Activated CD8-positive, alpha-beta T cell treated with anti-CD3 and anti-CD28 coated beads for 36 hours (primary cell): ENCODE measurements around the gene POU3F1. TPM values are rescaled to one million over a fixed set of nuclear protein-coding genes. Genes with fewer than 3 reads are reported as not detected.

ENCODE experiments used
- ATAC-seq: fragments of 200-7000 bp; cut with Tn5 transposase; one replicate; pipeline ENCODE4 v1.10.0; 2021; ENCODE audit warnings: mild to moderate bottlenecking, moderate library complexity
- CTCF ChIA-PET: fragments of 350-600 bp; sonication (Branson Sonifier 250); formaldehyde crosslinking; loops from one replicate; lab custom pipeline; 2021; ENCODE audit warnings: antibody characterized with exemption; lab: Charles Lee
- POLR2A ChIA-PET: fragments of 350-600 bp; sonication (Branson Sonifier 250); formaldehyde crosslinking; loops from one replicate; lab custom pipeline; 2021; ENCODE audit warnings: antibody characterized with exemption; lab: Charles Lee
- DNase-seq: peaks from one replicate; pipeline ENCODE4 v3.0.0-alpha.2; 2020
- H3K27ac Mint-ChIP-seq: one replicate; pipeline ENCODE4 v1.8.0; 2021; ENCODE audit warnings: mild to moderate bottlenecking, mixed read lengths
- H3K27me3 Mint-ChIP-seq: one replicate; pipeline ENCODE4 v1.8.0; 2021; ENCODE audit warnings: mixed read lengths
- H3K36me3 Mint-ChIP-seq: one replicate; pipeline ENCODE4 v1.8.0; 2021; ENCODE audit warnings: low read depth, mixed read lengths
- H3K4me1 Mint-ChIP-seq: one replicate; pipeline ENCODE4 v1.8.0; 2021; ENCODE audit warnings: low read depth, mixed read lengths
- H3K4me3 Mint-ChIP-seq: one replicate; pipeline ENCODE4 v1.8.0; 2021; ENCODE audit warnings: mild to moderate bottlenecking, moderate library complexity, mixed read lengths
- H3K9me3 Mint-ChIP-seq: one replicate; pipeline ENCODE4 v1.8.0; 2021; ENCODE audit warnings: mixed read lengths
- CTCF ChIP-seq: fragments of 200-600 bp; IDR thresholded peaks from one replicate; pipeline ENCODE4 v1.8.0; 2022; ENCODE audit warnings: antibody characterized with exemption, mild to moderate bottlenecking
- intact Hi-C: fragments of 100-400 bp; cut with micrococcal nuclease; formaldehyde crosslinking; loops from one replicate; pipeline ENCODE4 v1.10.0; 2022
- total RNA-seq, 2 experiments: library from RNA; stranded (reverse); gene quantifications; one replicate each; pipeline ENCODE4 v1.2.3, GENCODE V29; 2021

Gene POU3F1
- total RNA-seq, 2 experiments from 2014 or later = 0.16 TPM; not detected in 1

DNA sequence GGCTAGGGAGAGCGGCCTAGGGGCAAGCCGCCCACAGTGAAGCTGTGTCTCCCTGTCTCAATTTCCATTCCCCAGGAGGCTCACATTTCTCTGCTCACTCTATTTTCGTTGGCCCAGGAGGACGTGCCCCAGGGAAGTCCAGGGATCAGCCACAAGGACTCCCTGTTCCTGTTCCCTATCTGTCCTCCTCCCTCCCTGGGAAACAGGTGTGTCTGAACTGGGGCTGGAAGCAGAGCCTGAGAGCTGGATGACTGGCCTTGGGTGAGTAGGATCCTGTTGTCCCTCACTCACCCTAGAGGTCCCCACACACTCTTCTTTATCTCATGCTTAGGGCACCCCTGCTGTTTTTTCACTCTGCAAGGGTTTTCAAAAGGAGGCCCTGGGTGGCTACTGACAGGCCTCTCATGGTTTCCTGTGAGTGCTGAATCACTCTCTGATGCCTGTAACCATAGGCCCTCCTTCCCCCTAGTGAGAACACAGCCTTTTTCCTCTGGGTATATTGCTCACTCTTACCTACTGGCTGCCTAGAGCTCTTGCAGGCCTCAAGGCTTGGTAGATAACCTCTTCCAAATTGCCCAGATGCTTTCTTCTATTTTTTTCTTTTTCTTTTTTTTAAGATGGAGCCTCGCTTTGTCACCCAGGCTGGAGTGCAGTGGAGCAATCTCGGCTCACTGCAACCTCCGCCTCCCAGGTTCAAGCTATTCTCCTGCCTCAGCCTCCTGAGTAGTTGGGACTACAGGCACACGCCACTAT lies 37.3 kb downstream of the POU3F1 start:
- peaks cover 15% of the 10 kb centered on the region for H3K36me3 Mint-ChIP-seq
- peak overlapping the region; percentile 98 for H3K27ac Mint-ChIP-seq
- CTCF ChIA-PET = interaction anchor here (0.8 to 10.4 kb wide), 9 partner anchors 9 to 530 kb away, joined by 3 to 99 read pairs (median 5); partner anchors contain the start of genes MTF1 and SF3A3

GRCh38 chr1:38006008-38006828 lies 40.4 kb downstream of the POU3F1 start:
- Mint-ChIP-seq H3K4me1 (peaks cover 50% of the 10 kb centered on the region), H3K4me3 (peak overlapping the region; percentile 49), H3K36me3 (peaks cover 15% of the 10 kb centered on the region), H3K9me3 (no peaks in the 10 kb centered on the region), H3K27me3 (no peaks in the 10 kb centered on the region), H3K27ac (peak overlapping the region; percentile 50)
- DNase-seq (no peak), ATAC-seq (no peak)
- CTCF ChIA-PET = interaction anchor here (10.4 kb wide), 1 partner anchor 14 kb away, joined by 99 read pairs; the partner anchor contains the start of gene SF3A3
- no peak for TF ChIP-seq CTCF
- intact Hi-C loops = no loop called here
- POLR2A ChIA-PET = no interaction called here

More for the DNA sequence above, 37.3 kb downstream of the POU3F1 start:
- H3K4me1 Mint-ChIP-seq = peaks cover 51% of the 10 kb centered on the region
- POLR2A ChIA-PET = interaction anchor here (0.5 to 7.6 kb wide), 6 partner anchors 10 to 79 kb away, joined by 3 to 114 read pairs (median 6); partner anchors contain the start of gene SF3A3
- ATAC-seq (peak; percentile 77), DNase-seq (peak; percentile 82)
- no peaks in the 10 kb centered on the region for H3K9me3 Mint-ChIP-seq
- intact Hi-C loops = no loop called here
- H3K27me3 Mint-ChIP-seq = no peaks in the 10 kb centered on the region
- peak; percentile 24 for TF ChIP-seq CTCF
- peak overlapping the region; percentile 32 for H3K4me3 Mint-ChIP-seq

DNA sequence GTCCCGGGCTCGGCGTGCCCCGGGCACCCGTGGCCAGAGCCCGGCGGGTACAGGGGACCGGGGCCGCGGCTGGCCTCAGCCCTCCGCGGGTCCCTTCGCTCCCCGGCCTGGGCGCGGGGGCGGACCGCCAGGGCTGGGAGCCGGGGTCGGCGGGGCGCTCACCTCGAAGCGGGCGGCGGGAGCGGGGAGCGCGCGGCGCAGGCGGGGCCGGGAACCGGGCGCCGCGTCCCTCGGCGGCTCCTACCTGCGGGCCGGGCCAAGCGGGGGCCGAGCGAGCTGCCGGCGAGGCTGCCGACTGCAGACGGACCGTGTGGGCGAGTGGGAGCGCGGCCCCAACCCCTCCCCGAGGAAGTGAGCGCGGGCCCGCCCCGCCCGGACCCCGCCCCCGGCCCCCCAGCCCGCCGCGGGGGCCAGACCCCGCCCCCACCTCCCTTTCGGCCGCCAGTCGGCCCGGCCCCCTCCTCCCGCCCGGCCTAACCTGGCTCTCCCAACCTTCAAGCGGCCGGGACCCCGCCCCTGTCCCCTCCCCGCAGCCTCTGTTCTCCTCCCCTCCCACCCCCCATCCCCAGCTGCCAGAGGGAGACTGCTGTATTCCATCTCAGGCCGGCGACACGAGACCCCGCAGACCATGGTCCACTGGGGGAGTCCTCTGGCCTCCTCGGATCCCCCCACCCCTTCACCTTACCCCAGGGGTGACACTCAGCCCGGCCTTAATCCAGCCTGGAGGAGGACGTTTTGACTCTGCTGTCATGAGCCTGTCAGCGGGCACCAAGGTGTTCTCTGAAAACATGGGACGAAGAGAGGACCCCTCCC lies 41.2 kb downstream of the POU3F1 start, which contains the start of gene FHL3:
FHL3 (minus strand) TSS at position 320 of the 813 bp plus-strand sequence. CDS start 6,102 bp downstream, outside the sequence.
- H3K4me3 Mint-ChIP-seq = peak within 1 kb of the TSS; percentile 89
- ChIA-PET POLR2A (no interaction called here), CTCF (no interaction called here)
- peaks cover 15% of the 10 kb centered on the region for H3K36me3 Mint-ChIP-seq
- H3K27ac Mint-ChIP-seq = peak within 1 kb of the TSS; percentile 90
- ATAC-seq (peak; percentile 18), DNase-seq (peak; percentile 60)
- H3K4me1 Mint-ChIP-seq = peaks cover 53% of the 10 kb centered on the region
- H3K27me3 Mint-ChIP-seq = no peaks in the 10 kb centered on the region
- intact Hi-C loops = no loop called here
- no peak for TF ChIP-seq CTCF
- no peaks in the 10 kb centered on the region for H3K9me3 Mint-ChIP-seq

DNA sequence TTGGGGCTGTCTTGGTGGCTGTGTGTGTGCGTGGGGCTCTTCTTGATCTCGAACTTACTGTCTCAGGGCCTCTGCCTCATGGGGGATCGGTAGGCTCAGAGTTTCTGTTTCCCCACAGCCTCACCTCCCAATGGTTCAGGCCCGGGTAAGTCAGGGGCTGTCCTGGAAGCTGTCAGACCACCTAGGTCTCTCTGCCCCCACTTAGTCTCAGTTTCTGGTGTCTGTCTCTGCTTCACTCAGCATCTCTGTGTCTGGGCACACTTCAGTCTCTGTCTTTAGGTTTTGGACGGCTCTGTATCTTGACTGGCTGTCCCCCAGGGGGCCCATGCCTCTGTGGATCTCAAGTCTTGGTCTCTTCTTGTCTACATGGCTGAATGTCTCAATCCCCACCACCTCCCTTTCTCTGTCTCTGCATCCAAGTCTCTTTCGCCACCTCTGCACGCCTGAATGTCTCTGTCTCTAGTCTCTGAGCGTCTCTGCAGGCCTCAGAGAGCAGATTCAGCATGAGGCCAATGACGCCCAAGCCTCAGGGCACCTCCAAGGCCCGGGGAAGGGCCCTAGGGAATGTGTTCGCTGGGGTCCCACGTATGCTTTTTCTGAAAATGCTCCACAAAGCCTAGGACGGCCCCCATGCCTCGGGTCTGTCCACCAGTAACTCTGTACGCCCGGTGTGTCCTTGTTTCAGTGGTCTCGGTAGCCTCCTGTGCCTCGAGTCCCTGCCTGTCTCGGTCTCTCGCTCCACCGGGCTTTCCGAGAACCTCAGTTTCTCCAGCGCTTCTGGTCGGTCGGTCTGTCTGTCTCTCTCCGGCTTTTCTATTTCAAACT lies 42.1 kb downstream of the POU3F1 start:
- DNase-seq (peak; percentile 58), ATAC-seq (peak; percentile 43)
- TF ChIP-seq CTCF = no peak
- intact Hi-C loops = no loop called here
- no peaks in the 10 kb centered on the region for H3K9me3 Mint-ChIP-seq
- ChIA-PET POLR2A (interaction anchor here (0.7 to 1.7 kb wide), 5 partner anchors 7 to 23 kb away, joined by 3 to 9 read pairs (median 3); partner anchors contain the start of gene SF3A3), CTCF (interaction anchor here (1.0 to 4.3 kb wide), 6 partner anchors 9 to 69 kb away, joined by 3 to 26 read pairs (median 8); partner anchors contain the start of genes SF3A3 and UTP11)
- peaks cover 18% of the 10 kb centered on the region for H3K36me3 Mint-ChIP-seq
- H3K27ac Mint-ChIP-seq = peak overlapping the region; percentile 90
- H3K4me3 Mint-ChIP-seq = peak overlapping the region; percentile 89
- H3K4me1 Mint-ChIP-seq = peaks cover 53% of the 10 kb centered on the region
- no peaks in the 10 kb centered on the region for H3K27me3 Mint-ChIP-seq
